22Rv1 (cell line): ENCODE data around the gene AATK.

Experiments used
- H3K27ac ChIP-seq: fragments of 450-650 bp; 2 replicates; pipeline ENCODE4 v1.5.1; 2017
- ZFX ChIP-seq: fragments of 450-650 bp; IDR thresholded peaks from 2 replicates; pipeline ENCODE4 v1.6.1; 2017; ENCODE audit warnings: antibody characterized with exemption, borderline replicate concordance
- TF ChIP-seq, protein P1 (sequence below): fragments of 450-650 bp; IDR thresholded peaks from 2 replicates; pipeline ENCODE4 v1.5.1; 2017; ENCODE audit warnings: mild to moderate bottlenecking

Gene AATK, protein sequence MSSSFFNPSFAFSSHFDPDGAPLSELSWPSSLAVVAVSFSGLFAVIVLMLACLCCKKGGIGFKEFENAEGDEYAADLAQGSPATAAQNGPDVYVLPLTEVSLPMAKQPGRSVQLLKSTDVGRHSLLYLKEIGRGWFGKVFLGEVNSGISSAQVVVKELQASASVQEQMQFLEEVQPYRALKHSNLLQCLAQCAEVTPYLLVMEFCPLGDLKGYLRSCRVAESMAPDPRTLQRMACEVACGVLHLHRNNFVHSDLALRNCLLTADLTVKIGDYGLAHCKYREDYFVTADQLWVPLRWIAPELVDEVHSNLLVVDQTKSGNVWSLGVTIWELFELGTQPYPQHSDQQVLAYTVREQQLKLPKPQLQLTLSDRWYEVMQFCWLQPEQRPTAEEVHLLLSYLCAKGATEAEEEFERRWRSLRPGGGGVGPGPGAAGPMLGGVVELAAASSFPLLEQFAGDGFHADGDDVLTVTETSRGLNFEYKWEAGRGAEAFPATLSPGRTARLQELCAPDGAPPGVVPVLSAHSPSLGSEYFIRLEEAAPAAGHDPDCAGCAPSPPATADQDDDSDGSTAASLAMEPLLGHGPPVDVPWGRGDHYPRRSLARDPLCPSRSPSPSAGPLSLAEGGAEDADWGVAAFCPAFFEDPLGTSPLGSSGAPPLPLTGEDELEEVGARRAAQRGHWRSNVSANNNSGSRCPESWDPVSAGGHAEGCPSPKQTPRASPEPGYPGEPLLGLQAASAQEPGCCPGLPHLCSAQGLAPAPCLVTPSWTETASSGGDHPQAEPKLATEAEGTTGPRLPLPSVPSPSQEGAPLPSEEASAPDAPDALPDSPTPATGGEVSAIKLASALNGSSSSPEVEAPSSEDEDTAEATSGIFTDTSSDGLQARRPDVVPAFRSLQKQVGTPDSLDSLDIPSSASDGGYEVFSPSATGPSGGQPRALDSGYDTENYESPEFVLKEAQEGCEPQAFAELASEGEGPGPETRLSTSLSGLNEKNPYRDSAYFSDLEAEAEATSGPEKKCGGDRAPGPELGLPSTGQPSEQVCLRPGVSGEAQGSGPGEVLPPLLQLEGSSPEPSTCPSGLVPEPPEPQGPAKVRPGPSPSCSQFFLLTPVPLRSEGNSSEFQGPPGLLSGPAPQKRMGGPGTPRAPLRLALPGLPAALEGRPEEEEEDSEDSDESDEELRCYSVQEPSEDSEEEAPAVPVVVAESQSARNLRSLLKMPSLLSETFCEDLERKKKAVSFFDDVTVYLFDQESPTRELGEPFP (N-terminal part only)

DNA sequence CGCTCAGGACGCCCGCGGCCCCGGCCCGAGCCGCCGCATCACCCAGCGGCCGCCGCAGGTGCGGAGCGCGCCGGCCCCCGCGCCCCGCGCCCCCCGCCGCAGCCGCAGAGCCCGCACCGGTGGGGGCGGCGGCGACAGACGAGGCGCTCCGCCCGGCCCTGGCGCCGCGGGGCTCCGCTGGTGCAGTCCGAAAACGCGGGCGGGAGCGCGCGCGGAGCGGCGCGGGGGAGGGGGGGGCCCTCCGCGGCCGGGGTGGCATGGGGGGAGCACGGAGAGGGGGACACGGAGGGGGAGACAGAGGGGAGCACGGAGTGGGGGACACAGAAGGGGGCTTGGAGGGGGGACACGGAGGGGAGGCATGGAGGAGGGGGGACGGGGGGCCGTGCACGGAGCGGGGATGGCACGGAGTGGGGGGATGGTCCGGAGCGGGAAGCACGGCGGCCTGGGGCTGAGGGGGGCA is at the start of gene AATK:
Gene AATK (minus strand): TSS at position 189 of the 460 bp plus-strand sequence. CDS start 229 bp downstream, outside the sequence.
- no peak within 1 kb of the TSS for H3K27ac ChIP-seq
- TF ChIP-seq, protein P1, sequence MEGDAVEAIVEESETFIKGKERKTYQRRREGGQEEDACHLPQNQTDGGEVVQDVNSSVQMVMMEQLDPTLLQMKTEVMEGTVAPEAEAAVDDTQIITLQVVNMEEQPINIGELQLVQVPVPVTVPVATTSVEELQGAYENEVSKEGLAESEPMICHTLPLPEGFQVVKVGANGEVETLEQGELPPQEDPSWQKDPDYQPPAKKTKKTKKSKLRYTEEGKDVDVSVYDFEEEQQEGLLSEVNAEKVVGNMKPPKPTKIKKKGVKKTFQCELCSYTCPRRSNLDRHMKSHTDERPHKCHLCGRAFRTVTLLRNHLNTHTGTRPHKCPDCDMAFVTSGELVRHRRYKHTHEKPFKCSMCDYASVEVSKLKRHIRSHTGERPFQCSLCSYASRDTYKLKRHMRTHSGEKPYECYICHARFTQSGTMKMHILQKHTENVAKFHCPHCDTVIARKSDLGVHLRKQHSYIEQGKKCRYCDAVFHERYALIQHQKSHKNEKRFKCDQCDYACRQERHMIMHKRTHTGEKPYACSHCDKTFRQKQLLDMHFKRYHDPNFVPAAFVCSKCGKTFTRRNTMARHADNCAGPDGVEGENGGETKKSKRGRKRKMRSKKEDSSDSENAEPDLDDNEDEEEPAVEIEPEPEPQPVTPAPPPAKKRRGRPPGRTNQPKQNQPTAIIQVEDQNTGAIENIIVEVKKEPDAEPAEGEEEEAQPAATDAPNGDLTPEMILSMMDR: no peak
- no peak for TF ChIP-seq ZFX

DNA sequence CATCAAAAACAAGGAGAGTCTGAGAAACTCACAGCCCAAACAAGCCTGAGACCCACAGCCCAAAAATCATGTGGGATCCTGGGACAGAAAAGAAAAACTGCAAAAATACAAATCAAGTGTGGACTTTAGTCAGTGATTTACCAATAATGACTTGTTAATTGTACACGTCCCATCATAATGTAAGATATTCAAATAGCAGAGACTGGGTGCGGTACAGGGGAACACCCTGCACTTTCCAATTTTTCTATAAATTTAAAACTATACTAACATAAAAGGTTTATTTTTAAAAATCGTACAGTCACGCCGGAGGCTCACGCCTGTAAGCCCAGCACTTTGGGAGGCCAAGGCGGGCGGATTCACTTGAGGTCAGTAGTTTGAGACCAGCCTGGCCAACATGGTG is 48.0 kb upstream of the AATK start:
- TF ChIP-seq, protein P1: no peak
- TF ChIP-seq ZFX: no peak
- no peak overlapping the region for H3K27ac ChIP-seq

DNA sequence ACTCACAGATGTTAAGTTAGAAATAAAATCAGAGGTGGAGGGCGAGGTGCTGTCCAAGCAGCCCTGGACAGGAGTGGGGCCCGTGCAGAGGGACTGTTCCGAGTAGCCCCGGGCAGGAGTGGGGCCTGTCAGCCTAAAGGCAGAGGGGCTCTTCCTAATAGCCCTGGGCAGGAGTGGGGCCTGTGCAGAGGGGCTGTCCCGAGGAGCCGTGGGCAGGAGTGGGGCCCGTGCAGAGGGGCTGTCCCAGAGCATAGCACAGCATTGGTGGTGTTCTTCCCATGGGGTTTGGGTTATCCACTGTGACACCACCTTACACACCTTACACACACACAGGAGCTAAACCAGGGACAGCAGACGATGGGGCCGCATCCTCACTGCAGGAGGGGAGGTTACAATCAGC is 46.3 kb upstream of the AATK start:
- TF ChIP-seq, protein P1: no peak
- TF ChIP-seq ZFX: no peak
- H3K27ac ChIP-seq: no peak overlapping the region

DNA sequence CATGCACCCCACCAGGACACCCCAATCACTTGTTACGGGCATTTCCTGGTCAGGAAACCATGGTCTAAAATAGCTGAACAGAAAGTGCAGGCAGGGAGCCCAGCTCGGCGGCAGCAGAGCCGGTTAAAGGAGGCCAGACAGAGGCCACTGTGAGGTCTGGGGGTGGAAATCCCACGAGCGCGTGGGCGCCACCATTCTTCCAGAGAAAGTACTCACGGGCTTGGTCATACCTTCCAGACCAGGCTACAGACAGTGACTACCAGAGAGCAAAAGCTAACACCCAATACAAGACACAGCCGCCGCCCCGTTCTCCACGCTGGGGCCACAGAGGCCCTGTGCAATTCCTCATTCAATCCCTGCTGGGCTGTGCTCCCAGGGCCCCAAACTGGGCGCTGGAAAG is 44.8 kb upstream of the AATK start:
- TF ChIP-seq ZFX: no peak
- TF ChIP-seq, protein P1: no peak
- H3K27ac ChIP-seq: no peak overlapping the region

DNA sequence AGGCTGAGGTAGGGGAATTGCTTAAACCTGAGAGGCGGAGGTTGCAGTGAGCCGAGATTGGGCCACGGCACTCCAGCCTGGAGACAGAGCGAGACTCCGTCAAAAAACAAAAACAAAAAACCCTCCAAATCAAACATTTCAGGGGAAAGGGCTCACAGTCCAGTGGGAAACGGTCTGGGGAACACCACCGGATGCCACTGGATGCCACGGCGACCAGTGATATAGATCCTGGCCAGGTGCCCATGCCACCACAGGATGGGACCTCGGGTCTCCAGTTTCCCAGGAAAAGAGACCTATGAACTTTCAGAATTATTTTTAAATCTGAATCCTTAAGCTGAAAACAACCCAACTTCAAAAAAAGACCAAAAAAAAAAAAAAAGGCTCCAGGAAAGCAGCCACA is 44.4 kb upstream of the AATK start:
- TF ChIP-seq ZFX: no peak
- TF ChIP-seq, protein P1: no peak
- H3K27ac ChIP-seq: no peak overlapping the region

DNA sequence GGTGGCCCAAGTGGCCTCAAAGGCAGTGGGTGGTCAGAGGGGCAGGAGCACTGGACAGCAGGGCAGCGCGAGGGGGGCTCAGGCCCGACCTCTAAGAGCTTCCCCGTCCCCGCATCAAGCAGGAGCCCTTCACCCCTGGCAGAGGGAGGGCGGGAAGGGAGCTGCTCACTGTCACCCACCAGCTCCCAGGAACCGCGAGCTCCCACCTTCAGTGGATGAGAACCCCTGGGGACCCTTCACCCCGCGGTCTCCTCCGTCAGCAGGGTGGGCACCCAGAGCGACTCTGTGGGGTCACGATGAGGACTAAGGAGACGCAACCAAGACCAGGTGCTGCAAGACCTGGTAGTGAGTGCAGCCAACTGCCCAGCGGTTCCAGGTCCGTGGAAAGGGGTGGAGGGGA is 43.1 kb upstream of the AATK start:
- no peak for TF ChIP-seq ZFX
- TF ChIP-seq, protein P1: no peak
- H3K27ac ChIP-seq: no peak overlapping the region
